ENCODE results near the gene SMARCC1. TPM values are rescaled to one million over a fixed set of nuclear protein-coding genes. Genes with fewer than 3 reads are reported as not detected.

The SMARCC1 gene
- polyA plus RNA-seq, 2 of the 4 experiments (the other 2 are of a cell fraction) = 27.1 to 27.5 TPM

- TF ChIP-seq ZFP36 (IDR thresholded peaks at IDR 0.05; ENCODE audit: borderline replicate concordance, partially characterized antibody) (no peak), POLR2A (IDR thresholded peaks at IDR 0.05; ENCODE audit: low read length) (no peak)
These were observed 145.5 kb downstream of the SMARCC1 start (continued) for GRCh38 chr3:47636225-47636624.

DNA sequence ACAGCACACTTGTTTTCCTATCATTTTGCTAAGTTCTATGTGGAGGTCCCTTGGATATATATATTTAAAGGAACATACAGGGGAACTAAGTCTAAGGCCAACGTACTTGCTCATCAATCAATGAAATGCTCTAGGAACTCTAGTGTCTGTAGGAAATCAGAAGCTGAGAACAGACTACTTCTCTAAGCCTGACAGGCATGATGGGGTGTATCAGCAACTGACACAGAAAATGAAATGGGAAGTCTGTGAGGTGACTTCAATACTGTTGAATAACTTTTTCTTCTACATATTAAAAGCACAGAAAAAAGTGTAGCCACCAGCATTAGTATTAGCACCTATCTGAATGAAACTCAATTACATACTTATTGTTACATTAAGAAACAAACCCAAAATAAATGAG is 146.2 kb downstream of the SMARCC1 start:
- ChIA-PET CTCF (no interaction called here), POLR2A (no interaction called here)
- Histone ChIP-seq H3K4me1 (no peaks in the 10 kb centered on the region), H3K4me3 (no peak overlapping the region), H3K9me3 (no peaks in the 10 kb centered on the region), H3K4me2 (no peak overlapping the region), H3K27ac (no peak overlapping the region)
- 89% methylated on average over 1 of the region's 1 CpG for WGBS (ENCODE audit: missing lambda C conversion rate)
- ATAC-seq = no peak
- no peak for FAIRE-seq
- DNase-seq (ENCODE audit: low read depth in 1 of 2, low spot score in 1 of 2) = no peak
- TF ChIP-seq CHD2 (IDR thresholded peaks at IDR 0.05; ENCODE audit: low read length, partially characterized antibody) (no peak), ESRRA (IDR thresholded peaks at IDR 0.05; ENCODE audit: borderline replicate concordance, low read length) (no peak), HOXB13 (CRISPR knock-in tag; IDR thresholded peaks at IDR 0.05; ENCODE audit: low read depth) (no peak)

- no peaks in the 10 kb centered on the region for H3K4me1 ChIP-seq
- FAIRE-seq = no peak
- H3K4me3 ChIP-seq = no peak overlapping the region
- 90% methylated on average over 6 of the region's 6 CpGs for WGBS (ENCODE audit: missing lambda C conversion rate)
- H3K9me3 ChIP-seq = no peaks in the 10 kb centered on the region
- DNase-seq (ENCODE audit: low read depth in 1 of 2, low spot score in 1 of 2) = no peak
- H3K4me2 ChIP-seq = no peak overlapping the region
- CTCF ChIA-PET = no interaction called here
- ATAC-seq = no peak
- no peak overlapping the region for H3K27ac ChIP-seq
- POLR2A ChIA-PET = no interaction called here
- no peak for TF ChIP-seq KDM1A (IDR thresholded peaks at IDR 0.05; ENCODE audit: low read depth)
- TF ChIP-seq ZC3H11A (IDR thresholded peaks at IDR 0.05) = no peak
These were observed 146.7 kb downstream of the SMARCC1 start for GRCh38 chr3:47634996-47635395.

DNA sequence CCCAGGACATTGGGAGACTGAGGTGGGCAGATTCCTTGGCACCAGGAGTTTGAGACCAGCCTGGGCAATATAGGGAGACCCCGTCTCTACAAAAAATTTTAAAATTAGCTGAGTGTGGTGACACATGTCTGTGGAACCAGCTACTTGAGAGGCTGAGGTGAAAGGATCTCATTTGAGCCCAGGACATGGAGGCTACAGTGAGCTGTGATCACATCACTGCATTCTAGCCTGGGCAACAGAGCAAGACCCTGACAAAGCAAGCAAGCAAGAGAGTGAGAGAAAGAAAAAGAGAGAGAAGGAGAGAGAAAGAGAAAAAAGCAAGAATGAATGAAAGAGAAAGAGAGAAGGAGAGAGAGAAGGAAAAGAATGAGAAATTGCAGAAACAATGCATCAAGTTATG is 150.9 kb downstream of the SMARCC1 start:
- H3K4me3 ChIP-seq = no peak overlapping the region
- DNase-seq (ENCODE audit: low read depth in 1 of 2, low spot score in 1 of 2) (no peak), FAIRE-seq (no peak), ATAC-seq (no peak)
- CTCF ChIA-PET = no interaction called here
- WGBS (ENCODE audit: missing lambda C conversion rate) = 89% methylated on average over 1 of the region's 1 CpG
- H3K27ac ChIP-seq = no peak overlapping the region
- no peaks in the 10 kb centered on the region for H3K9me3 ChIP-seq
- H3K4me1 ChIP-seq = no peaks in the 10 kb centered on the region
- no peak for TF ChIP-seq TFCP2L1 (CRISPR knock-in tag; IDR thresholded peaks at IDR 0.05)
- TF ChIP-seq HOXB5 (CRISPR knock-in tag; IDR thresholded peaks at IDR 0.05) = no peak
- TF ChIP-seq CHD2 (IDR thresholded peaks at IDR 0.05; ENCODE audit: low read length, partially characterized antibody) = no peak
- TF ChIP-seq, protein P1, sequence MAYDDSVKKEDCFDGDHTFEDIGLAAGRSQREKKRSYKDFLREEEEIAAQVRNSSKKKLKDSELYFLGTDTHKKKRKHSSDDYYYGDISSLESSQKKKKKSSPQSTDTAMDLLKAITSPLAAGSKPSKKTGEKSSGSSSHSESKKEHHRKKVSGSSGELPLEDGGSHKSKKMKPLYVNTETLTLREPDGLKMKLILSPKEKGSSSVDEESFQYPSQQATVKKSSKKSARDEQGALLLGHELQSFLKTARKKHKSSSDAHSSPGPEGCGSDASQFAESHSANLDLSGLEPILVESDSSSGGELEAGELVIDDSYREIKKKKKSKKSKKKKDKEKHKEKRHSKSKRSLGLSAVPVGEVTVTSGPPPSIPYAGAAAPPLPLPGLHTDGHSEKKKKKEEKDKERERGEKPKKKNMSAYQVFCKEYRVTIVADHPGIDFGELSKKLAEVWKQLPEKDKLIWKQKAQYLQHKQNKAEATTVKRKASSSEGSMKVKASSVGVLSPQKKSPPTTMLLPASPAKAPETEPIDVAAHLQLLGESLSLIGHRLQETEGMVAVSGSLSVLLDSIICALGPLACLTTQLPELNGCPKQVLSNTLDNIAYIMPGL (CRISPR knock-in tag; IDR thresholded peaks at IDR 0.05; ENCODE audit: borderline replicate concordance) = no peak
- TF ChIP-seq RARB (CRISPR knock-in tag; IDR thresholded peaks at IDR 0.05) = no peak
- TF ChIP-seq, protein P2, sequence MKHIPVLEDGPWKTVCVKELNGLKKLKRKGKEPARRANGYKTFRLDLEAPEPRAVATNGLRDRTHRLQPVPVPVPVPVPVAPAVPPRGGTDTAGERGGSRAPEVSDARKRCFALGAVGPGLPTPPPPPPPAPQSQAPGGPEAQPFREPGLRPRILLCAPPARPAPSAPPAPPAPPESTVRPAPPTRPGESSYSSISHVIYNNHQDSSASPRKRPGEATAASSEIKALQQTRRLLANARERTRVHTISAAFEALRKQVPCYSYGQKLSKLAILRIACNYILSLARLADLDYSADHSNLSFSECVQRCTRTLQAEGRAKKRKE (CRISPR knock-in tag; IDR thresholded peaks at IDR 0.05; ENCODE audit: low read depth) = no peak
- no peak for TF ChIP-seq ZC3H11A (IDR thresholded peaks at IDR 0.05)
- TF ChIP-seq MAFK (IDR thresholded peaks at IDR 0.05; ENCODE audit: partially characterized antibody) = no peak
- no peak for TF ChIP-seq RFX5 (IDR thresholded peaks at IDR 0.05)
- no peak for TF ChIP-seq CTCF (IDR thresholded peaks at IDR 0.05)
- POLR2A ChIA-PET = no interaction called here
- no peak overlapping the region for H3K4me2 ChIP-seq

DNA sequence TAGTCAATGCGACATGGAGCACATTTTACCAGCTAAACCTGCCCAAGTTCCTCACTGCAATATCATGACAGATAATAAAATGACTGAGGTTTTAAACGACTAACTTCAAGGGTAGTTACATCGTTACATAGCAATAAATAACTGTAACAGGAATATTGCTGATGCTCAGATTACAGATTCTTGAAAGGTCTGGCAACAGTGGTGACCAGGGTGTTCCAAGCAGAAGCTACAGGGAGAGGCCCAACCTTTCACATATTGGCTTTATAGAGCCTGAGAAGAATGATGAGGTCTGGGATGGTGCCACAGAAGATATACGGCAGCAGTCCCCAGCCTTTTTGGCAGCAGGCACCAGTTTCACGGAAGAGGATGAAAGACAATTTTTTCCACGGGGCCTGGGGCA is 151.9 kb downstream of the SMARCC1 start:
- no peak for ATAC-seq
- CTCF ChIA-PET = no interaction called here
- no peak for FAIRE-seq
- no peak for TF ChIP-seq SMC3 (IDR thresholded peaks at IDR 0.05)
- no peak for TF ChIP-seq RAD21 (conservative IDR thresholded peaks at IDR 0.05 in 1 of 2, IDR thresholded peaks at IDR 0.05 in 1 of 2)
- TF ChIP-seq, protein P3, sequence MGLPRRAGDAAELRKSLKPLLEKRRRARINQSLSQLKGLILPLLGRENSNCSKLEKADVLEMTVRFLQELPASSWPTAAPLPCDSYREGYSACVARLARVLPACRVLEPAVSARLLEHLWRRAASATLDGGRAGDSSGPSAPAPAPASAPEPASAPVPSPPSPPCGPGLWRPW (IDR thresholded peaks at IDR 0.05) = no peak
- TF ChIP-seq ZNF302 (CRISPR knock-in tag; IDR thresholded peaks at IDR 0.05) = no peak
- TF ChIP-seq CHD2 (IDR thresholded peaks at IDR 0.05; ENCODE audit: low read length, partially characterized antibody) = no peak
- no peak for TF ChIP-seq NFE2L2 (conservative IDR thresholded peaks at IDR 0.05; ENCODE audit: low read length)
- TF ChIP-seq, protein P2 (CRISPR knock-in tag; IDR thresholded peaks at IDR 0.05; ENCODE audit: low read depth) = no peak
- TF ChIP-seq HEYL (CRISPR knock-in tag; IDR thresholded peaks at IDR 0.05) = no peak
- no peak for TF ChIP-seq POLR2A (IDR thresholded peaks at IDR 0.05; ENCODE audit: low read length)
- TF ChIP-seq BHLHE40 (IDR thresholded peaks at IDR 0.05; ENCODE audit: low read depth, low read length) = no peak

More for the DNA sequence above, 151.9 kb downstream of the SMARCC1 start:
- Histone ChIP-seq H3K4me1 (no peaks in the 10 kb centered on the region), H3K4me3 (no peak overlapping the region), H3K9me3 (no peaks in the 10 kb centered on the region), H3K27ac (no peak overlapping the region), H3K4me2 (no peak overlapping the region)
- POLR2A ChIA-PET = no interaction called here
- DNase-seq (ENCODE audit: low read depth in 1 of 2, low spot score in 1 of 2) = no peak
- WGBS (ENCODE audit: missing lambda C conversion rate) = 87% methylated on average over 4 of the region's 6 CpGs

Measured in A549 (cell line).